ENCODE measurements around the gene DDX21. TPM values are rescaled to one million over a fixed set of nuclear protein-coding genes. Genes with fewer than 3 reads are reported as not detected.

Gene DDX21
- total and polyA plus RNA-seq, 9 of the 15 experiments (the other 6 are each of a cell fraction or from before 2014, with no cell fraction given), result 143 to 365 (median 281) TPM

GRCh38 chr10:69018613-69019012 lies 62.6 kb downstream of the DDX21 start (continued):
- TF ChIP-seq, protein P1, sequence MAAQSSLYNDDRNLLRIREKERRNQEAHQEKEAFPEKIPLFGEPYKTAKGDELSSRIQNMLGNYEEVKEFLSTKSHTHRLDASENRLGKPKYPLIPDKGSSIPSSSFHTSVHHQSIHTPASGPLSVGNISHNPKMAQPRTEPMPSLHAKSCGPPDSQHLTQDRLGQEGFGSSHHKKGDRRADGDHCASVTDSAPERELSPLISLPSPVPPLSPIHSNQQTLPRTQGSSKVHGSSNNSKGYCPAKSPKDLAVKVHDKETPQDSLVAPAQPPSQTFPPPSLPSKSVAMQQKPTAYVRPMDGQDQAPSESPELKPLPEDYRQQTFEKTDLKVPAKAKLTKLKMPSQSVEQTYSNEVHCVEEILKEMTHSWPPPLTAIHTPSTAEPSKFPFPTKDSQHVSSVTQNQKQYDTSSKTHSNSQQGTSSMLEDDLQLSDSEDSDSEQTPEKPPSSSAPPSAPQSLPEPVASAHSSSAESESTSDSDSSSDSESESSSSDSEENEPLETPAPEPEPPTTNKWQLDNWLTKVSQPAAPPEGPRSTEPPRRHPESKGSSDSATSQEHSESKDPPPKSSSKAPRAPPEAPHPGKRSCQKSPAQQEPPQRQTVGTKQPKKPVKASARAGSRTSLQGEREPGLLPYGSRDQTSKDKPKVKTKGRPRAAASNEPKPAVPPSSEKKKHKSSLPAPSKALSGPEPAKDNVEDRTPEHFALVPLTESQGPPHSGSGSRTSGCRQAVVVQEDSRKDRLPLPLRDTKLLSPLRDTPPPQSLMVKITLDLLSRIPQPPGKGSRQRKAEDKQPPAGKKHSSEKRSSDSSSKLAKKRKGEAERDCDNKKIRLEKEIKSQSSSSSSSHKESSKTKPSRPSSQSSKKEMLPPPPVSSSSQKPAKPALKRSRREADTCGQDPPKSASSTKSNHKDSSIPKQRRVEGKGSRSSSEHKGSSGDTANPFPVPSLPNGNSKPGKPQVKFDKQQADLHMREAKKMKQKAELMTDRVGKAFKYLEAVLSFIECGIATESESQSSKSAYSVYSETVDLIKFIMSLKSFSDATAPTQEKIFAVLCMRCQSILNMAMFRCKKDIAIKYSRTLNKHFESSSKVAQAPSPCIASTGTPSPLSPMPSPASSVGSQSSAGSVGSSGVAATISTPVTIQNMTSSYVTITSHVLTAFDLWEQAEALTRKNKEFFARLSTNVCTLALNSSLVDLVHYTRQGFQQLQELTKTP (IDR thresholded peaks at IDR 0.05; ENCODE audit: low read depth in 1 of 2, partially characterized antibody in 2 of 2), result peak in 1 of 2 experiments; percentile 37
- no peak for TF ChIP-seq SLC30A9 (CRISPR knock-in tag; IDR thresholded peaks at IDR 0.05)
- TF ChIP-seq, protein P2, sequence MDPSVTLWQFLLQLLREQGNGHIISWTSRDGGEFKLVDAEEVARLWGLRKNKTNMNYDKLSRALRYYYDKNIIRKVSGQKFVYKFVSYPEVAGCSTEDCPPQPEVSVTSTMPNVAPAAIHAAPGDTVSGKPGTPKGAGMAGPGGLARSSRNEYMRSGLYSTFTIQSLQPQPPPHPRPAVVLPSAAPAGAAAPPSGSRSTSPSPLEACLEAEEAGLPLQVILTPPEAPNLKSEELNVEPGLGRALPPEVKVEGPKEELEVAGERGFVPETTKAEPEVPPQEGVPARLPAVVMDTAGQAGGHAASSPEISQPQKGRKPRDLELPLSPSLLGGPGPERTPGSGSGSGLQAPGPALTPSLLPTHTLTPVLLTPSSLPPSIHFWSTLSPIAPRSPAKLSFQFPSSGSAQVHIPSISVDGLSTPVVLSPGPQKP (CRISPR knock-in tag; IDR thresholded peaks at IDR 0.05), result no peak
- peak; percentile 65; the same call in 1 of the 2 replicates for TF ChIP-seq EP300 (IDR thresholded peaks at IDR 0.05; ENCODE audit: low read length)
- peak; percentile 42; the same call in 1 of the 2 replicates for TF ChIP-seq MAFK (IDR thresholded peaks at IDR 0.05; ENCODE audit: low read length)
- peak; percentile 52; the same call in 1 of the 2 replicates for TF ChIP-seq NCOA1 (IDR thresholded peaks at IDR 0.05; ENCODE audit: low read depth)
- peak; percentile 86 for TF ChIP-seq TAL1 (IDR thresholded peaks at IDR 0.05)
- TF ChIP-seq, protein P3, sequence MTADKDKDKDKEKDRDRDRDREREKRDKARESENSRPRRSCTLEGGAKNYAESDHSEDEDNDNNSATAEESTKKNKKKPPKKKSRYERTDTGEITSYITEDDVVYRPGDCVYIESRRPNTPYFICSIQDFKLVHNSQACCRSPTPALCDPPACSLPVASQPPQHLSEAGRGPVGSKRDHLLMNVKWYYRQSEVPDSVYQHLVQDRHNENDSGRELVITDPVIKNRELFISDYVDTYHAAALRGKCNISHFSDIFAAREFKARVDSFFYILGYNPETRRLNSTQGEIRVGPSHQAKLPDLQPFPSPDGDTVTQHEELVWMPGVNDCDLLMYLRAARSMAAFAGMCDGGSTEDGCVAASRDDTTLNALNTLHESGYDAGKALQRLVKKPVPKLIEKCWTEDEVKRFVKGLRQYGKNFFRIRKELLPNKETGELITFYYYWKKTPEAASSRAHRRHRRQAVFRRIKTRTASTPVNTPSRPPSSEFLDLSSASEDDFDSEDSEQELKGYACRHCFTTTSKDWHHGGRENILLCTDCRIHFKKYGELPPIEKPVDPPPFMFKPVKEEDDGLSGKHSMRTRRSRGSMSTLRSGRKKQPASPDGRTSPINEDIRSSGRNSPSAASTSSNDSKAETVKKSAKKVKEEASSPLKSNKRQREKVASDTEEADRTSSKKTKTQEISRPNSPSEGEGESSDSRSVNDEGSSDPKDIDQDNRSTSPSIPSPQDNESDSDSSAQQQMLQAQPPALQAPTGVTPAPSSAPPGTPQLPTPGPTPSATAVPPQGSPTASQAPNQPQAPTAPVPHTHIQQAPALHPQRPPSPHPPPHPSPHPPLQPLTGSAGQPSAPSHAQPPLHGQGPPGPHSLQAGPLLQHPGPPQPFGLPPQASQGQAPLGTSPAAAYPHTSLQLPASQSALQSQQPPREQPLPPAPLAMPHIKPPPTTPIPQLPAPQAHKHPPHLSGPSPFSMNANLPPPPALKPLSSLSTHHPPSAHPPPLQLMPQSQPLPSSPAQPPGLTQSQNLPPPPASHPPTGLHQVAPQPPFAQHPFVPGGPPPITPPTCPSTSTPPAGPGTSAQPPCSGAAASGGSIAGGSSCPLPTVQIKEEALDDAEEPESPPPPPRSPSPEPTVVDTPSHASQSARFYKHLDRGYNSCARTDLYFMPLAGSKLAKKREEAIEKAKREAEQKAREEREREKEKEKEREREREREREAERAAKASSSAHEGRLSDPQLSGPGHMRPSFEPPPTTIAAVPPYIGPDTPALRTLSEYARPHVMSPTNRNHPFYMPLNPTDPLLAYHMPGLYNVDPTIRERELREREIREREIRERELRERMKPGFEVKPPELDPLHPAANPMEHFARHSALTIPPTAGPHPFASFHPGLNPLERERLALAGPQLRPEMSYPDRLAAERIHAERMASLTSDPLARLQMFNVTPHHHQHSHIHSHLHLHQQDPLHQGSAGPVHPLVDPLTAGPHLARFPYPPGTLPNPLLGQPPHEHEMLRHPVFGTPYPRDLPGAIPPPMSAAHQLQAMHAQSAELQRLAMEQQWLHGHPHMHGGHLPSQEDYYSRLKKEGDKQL (CRISPR knock-in tag; IDR thresholded peaks at IDR 0.05; ENCODE audit: borderline replicate concordance), result no peak
- no peak for TF ChIP-seq PHF21A (IDR thresholded peaks at IDR 0.05; ENCODE audit: borderline replicate concordance, low read depth)
- TF ChIP-seq PTBP1 (IDR thresholded peaks at IDR 0.05; ENCODE audit: low read depth, low read length), result no peak
- no peak for TF ChIP-seq BACH1 (tag; IDR thresholded peaks at IDR 0.05)
- no peak for TF ChIP-seq ZSCAN32 (CRISPR knock-in tag; IDR thresholded peaks at IDR 0.05)
- TF ChIP-seq, protein P4, sequence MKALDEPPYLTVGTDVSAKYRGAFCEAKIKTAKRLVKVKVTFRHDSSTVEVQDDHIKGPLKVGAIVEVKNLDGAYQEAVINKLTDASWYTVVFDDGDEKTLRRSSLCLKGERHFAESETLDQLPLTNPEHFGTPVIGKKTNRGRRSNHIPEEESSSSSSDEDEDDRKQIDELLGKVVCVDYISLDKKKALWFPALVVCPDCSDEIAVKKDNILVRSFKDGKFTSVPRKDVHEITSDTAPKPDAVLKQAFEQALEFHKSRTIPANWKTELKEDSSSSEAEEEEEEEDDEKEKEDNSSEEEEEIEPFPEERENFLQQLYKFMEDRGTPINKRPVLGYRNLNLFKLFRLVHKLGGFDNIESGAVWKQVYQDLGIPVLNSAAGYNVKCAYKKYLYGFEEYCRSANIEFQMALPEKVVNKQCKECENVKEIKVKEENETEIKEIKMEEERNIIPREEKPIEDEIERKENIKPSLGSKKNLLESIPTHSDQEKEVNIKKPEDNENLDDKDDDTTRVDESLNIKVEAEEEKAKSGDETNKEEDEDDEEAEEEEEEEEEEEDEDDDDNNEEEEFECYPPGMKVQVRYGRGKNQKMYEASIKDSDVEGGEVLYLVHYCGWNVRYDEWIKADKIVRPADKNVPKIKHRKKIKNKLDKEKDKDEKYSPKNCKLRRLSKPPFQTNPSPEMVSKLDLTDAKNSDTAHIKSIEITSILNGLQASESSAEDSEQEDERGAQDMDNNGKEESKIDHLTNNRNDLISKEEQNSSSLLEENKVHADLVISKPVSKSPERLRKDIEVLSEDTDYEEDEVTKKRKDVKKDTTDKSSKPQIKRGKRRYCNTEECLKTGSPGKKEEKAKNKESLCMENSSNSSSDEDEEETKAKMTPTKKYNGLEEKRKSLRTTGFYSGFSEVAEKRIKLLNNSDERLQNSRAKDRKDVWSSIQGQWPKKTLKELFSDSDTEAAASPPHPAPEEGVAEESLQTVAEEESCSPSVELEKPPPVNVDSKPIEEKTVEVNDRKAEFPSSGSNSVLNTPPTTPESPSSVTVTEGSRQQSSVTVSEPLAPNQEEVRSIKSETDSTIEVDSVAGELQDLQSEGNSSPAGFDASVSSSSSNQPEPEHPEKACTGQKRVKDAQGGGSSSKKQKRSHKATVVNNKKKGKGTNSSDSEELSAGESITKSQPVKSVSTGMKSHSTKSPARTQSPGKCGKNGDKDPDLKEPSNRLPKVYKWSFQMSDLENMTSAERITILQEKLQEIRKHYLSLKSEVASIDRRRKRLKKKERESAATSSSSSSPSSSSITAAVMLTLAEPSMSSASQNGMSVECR (CRISPR knock-in tag; IDR thresholded peaks at IDR 0.05), result no peak
- TF ChIP-seq ZNF140 (CRISPR knock-in tag; IDR thresholded peaks at IDR 0.05), result no peak

Data from K562 (cell line).